H9 (cell line): ENCODE results near the gene IL1RAPL1. TPM values are rescaled to one million over a fixed set of nuclear protein-coding genes. Genes with fewer than 3 reads are reported as not detected.

Experiments used
- DNase-seq: peaks from one replicate; pipeline ENCODE4 v3.0.0-alpha.2; 2017
- H2AFZ ChIP-seq: one replicate; pipeline ENCODE4 v1.6.1; 2013; ENCODE audit warnings: mild to moderate bottlenecking, low read length, control low read depth, moderate library complexity
- H2AK5ac ChIP-seq: 2 replicates; pipeline ENCODE4 v1.6.1; 2013; ENCODE audit warnings: low read length, control low read depth, mixed read lengths; ENCODE audit not compliant: insufficient read length
- H2BK120ac ChIP-seq: one replicate; pipeline ENCODE4 v1.6.1; 2013; ENCODE audit warnings: low read depth, mild to moderate bottlenecking, low read length, control low read depth, inconsistent platforms; ENCODE audit not compliant: poor library complexity, severe bottlenecking
- H2BK12ac ChIP-seq: 2 replicates; pipeline ENCODE4 v1.6.1; 2013; ENCODE audit warnings: low read length, control low read depth, mixed read lengths, low read depth; ENCODE audit not compliant: insufficient read length
- H2BK15ac ChIP-seq: 2 replicates; pipeline ENCODE4 v1.6.1; 2013; ENCODE audit warnings: low read depth, low read length, control low read depth
- H2BK20ac ChIP-seq: one replicate; pipeline ENCODE4 v1.6.1; 2013; ENCODE audit warnings: low read depth, mild to moderate bottlenecking, low read length, control low read depth, inconsistent platforms; ENCODE audit not compliant: poor library complexity, severe bottlenecking
- H2BK5ac ChIP-seq: 2 replicates; pipeline ENCODE4 v1.6.1; 2013; ENCODE audit warnings: low read length, control low read depth, mixed read lengths; ENCODE audit not compliant: insufficient read length
- H3K14ac ChIP-seq: 2 replicates; pipeline ENCODE4 v1.6.1; 2013; ENCODE audit warnings: low read length, control low read depth; ENCODE audit not compliant: insufficient read depth
- H3K18ac ChIP-seq: 2 replicates; pipeline ENCODE4 v1.6.1; 2013; ENCODE audit warnings: low read depth, mild to moderate bottlenecking, mixed read lengths, low read length, control low read depth; ENCODE audit not compliant: insufficient read length
- H3K23ac ChIP-seq: 2 replicates; pipeline ENCODE4 v1.6.1; 2013; ENCODE audit warnings: low read length, control low read depth, mixed read lengths, low read depth; ENCODE audit not compliant: insufficient read length
- H3K23me2 ChIP-seq: 2 replicates; pipeline ENCODE4 v1.6.1; 2013; ENCODE audit warnings: low read depth, mild to moderate bottlenecking, mixed read lengths, low read length, control low read depth; ENCODE audit not compliant: insufficient read length, poor library complexity, severe bottlenecking
- H3K27ac ChIP-seq: 2 replicates; pipeline ENCODE4 v1.5.1; 2013; ENCODE audit warnings: low read length, control low read depth, mixed read lengths, low read depth; ENCODE audit not compliant: insufficient read length
- H3K27me3 ChIP-seq: 2 replicates; pipeline ENCODE4 v1.6.1; 2013; ENCODE audit warnings: low read length, control low read depth, inconsistent platforms; ENCODE audit not compliant: insufficient read depth
- H3K4ac ChIP-seq: 2 replicates; pipeline ENCODE4 v1.6.1; 2013; ENCODE audit warnings: low read depth, mild to moderate bottlenecking, control low read depth, inconsistent platforms, low read length, moderate library complexity
- H3K4me1 ChIP-seq: 2 replicates; pipeline ENCODE4 v1.6.1; 2013; ENCODE audit warnings: low read length, control low read depth, inconsistent platforms; ENCODE audit not compliant: insufficient read depth
- H3K4me2 ChIP-seq: 2 replicates; pipeline ENCODE4 v1.6.1; 2013; ENCODE audit warnings: low read length, control low read depth, mixed read lengths; ENCODE audit not compliant: insufficient read length, insufficient read depth
- H3K56ac ChIP-seq: 2 replicates; pipeline ENCODE4 v1.6.1; 2013; ENCODE audit warnings: low read depth, mild to moderate bottlenecking, mixed read lengths, low read length, control low read depth; ENCODE audit not compliant: insufficient read length
- H3K79me1 ChIP-seq: 2 replicates; pipeline ENCODE4 v1.6.1; 2013; ENCODE audit warnings: low read depth, mild to moderate bottlenecking, moderate library complexity, low read length, control low read depth, inconsistent platforms; ENCODE audit not compliant: insufficient read depth, poor library complexity, severe bottlenecking
- H3K79me2 ChIP-seq: 2 replicates; pipeline ENCODE4 v1.6.1; 2013; ENCODE audit warnings: low read length, control low read depth, inconsistent platforms; ENCODE audit not compliant: insufficient read depth
- H3K9ac ChIP-seq: 2 replicates; pipeline ENCODE4 v1.6.1; 2013; ENCODE audit warnings: low read length, control low read depth, mixed read lengths; ENCODE audit not compliant: insufficient read length; ENCODE audit errors: extremely low read depth
- H3K9me3 ChIP-seq: one replicate; pipeline ENCODE4 v1.6.1; 2013; ENCODE audit warnings: low read depth, low read length, inconsistent platforms; ENCODE audit not compliant: control insufficient read depth
- H3T11ph ChIP-seq: one replicate; pipeline ENCODE4 v1.6.1; 2013; ENCODE audit warnings: mild to moderate bottlenecking, low read length, control low read depth, inconsistent platforms
- H4K20me1 ChIP-seq: one replicate; pipeline ENCODE4 v1.6.1; 2013; ENCODE audit not compliant: control insufficient read depth, insufficient read length, insufficient read depth
- H4K5ac ChIP-seq: 2 replicates; pipeline ENCODE4 v1.6.1; 2013; ENCODE audit warnings: low read depth, mild to moderate bottlenecking, mixed read lengths, low read length, control low read depth; ENCODE audit not compliant: insufficient read length
- H4K8ac ChIP-seq: replicated peaks from 2 replicates; pipeline ENCODE4 v1.6.1; 2013; ENCODE audit warnings: low read length, control low read depth, mixed read lengths, low read depth; ENCODE audit not compliant: insufficient read length
- H4K91ac ChIP-seq: 2 replicates; pipeline ENCODE4 v1.6.1; 2013; ENCODE audit warnings: low read depth, mild to moderate bottlenecking, moderate library complexity, mixed read lengths, low read length, control low read depth; ENCODE audit not compliant: insufficient read length
- H3K27ac Mint-ChIP-seq, 3 experiments: 2 replicates in 2 of 3; 3 replicates in 1 of 3; pipeline ENCODE4 v1.8.0; 2020 to 2021; ENCODE audit warnings: mixed read lengths in 3 of 3, mild to moderate bottlenecking in 1 of 3, moderate library complexity in 1 of 3
- H3K27me3 Mint-ChIP-seq: 2 replicates; pipeline ENCODE4 v1.8.0; 2021; ENCODE audit warnings: low read depth, mild to moderate bottlenecking, moderate library complexity, mixed read lengths
- H3K36me3 Mint-ChIP-seq, 3 experiments: 2 replicates in 2 of 3; 3 replicates in 1 of 3; pipeline ENCODE4 v1.8.0; 2020 to 2021; ENCODE audit warnings: low read depth in 3 of 3, mixed read lengths in 3 of 3; ENCODE audit not compliant: insufficient read depth in 1 of 3
- H3K4me1 Mint-ChIP-seq, 2 experiments: 2 replicates each; pipeline ENCODE4 v1.8.0; 2020; ENCODE audit warnings: mixed read lengths in 2 of 2
- H3K4me3 Mint-ChIP-seq, 2 experiments: 2 replicates in 1 of 2; 3 replicates in 1 of 2; pipeline ENCODE4 v1.8.0; 2020 to 2021; ENCODE audit warnings: mild to moderate bottlenecking in 2 of 2, mixed read lengths in 2 of 2, moderate library complexity in 1 of 2
- H3K9me3 Mint-ChIP-seq, 2 experiments: 2 replicates in 1 of 2; 3 replicates in 1 of 2; pipeline ENCODE4 v1.8.0; 2020; ENCODE audit warnings: mild to moderate bottlenecking in 2 of 2, mixed read lengths in 2 of 2, moderate library complexity in 1 of 2
- total RNA-seq: library from RNA; stranded (reverse); gene quantifications from 2 replicates; pipeline ENCODE4 v1.2.1, GENCODE V29; 2021
- TF ChIP-seq, protein P1 (sequence below): fragments of 200-600 bp; sonication (generic); conservative IDR thresholded peaks from 3 replicates; pipeline ENCODE4 v1.8.0; 2021; ENCODE audit warnings: antibody characterized with exemption, mild to moderate bottlenecking

IL1RAPL1 gene
- total RNA-seq, 1 experiment from 2014 or later, result 0.31 TPM

DNA sequence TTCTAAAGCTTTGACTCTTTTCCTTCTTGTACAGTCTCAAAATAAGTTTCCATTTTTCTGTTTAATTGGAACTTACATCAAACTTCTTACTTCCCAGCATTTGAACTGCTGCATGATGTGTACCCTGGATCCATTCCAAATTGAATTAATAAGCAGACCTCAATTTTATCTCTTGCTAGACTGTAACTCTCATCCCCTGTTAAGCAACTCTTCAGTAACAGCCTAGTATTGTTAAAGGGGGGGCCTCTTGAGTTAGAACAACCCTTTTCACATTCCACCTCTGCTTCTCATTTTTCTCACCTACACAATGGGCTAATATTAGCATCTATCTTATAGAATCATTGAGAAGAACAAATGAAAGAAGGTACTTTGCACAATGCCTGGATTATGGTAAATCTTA lies 169.4 kb downstream of the IL1RAPL1 start:
- Mint-ChIP-seq H3K4me3 (no peak overlapping the region), H3K4me1 (no peaks in the 10 kb centered on the region), H3K36me3 (no peaks in the 10 kb centered on the region; a peak in 1 of 7 replicates), H3K27me3 (no peaks in the 10 kb centered on the region), H3K9me3 (peaks cover 0 to 47% of the 10 kb centered on the region in 2 experiments; a peak in 4 of 5 replicates), H3K27ac (no peak overlapping the region)
- H4K20me1 ChIP-seq, result no peaks in the 10 kb centered on the region
- no peak overlapping the region for H3K27ac ChIP-seq
- no peak overlapping the region for H3K18ac ChIP-seq
- TF ChIP-seq, protein P1, sequence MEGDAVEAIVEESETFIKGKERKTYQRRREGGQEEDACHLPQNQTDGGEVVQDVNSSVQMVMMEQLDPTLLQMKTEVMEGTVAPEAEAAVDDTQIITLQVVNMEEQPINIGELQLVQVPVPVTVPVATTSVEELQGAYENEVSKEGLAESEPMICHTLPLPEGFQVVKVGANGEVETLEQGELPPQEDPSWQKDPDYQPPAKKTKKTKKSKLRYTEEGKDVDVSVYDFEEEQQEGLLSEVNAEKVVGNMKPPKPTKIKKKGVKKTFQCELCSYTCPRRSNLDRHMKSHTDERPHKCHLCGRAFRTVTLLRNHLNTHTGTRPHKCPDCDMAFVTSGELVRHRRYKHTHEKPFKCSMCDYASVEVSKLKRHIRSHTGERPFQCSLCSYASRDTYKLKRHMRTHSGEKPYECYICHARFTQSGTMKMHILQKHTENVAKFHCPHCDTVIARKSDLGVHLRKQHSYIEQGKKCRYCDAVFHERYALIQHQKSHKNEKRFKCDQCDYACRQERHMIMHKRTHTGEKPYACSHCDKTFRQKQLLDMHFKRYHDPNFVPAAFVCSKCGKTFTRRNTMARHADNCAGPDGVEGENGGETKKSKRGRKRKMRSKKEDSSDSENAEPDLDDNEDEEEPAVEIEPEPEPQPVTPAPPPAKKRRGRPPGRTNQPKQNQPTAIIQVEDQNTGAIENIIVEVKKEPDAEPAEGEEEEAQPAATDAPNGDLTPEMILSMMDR, result no peak
- H3K4me2 ChIP-seq, result no peak overlapping the region
- no peak overlapping the region for H2BK5ac ChIP-seq
- H3K79me1 ChIP-seq, result no peaks in the 10 kb centered on the region
- H3K9ac ChIP-seq, result no peak overlapping the region
- H3K23me2 ChIP-seq, result no peaks in the 10 kb centered on the region
- H2AFZ ChIP-seq, result no peak overlapping the region
- H3K14ac ChIP-seq, result no peak overlapping the region
- H2BK120ac ChIP-seq, result no peak overlapping the region
- H2BK20ac ChIP-seq, result no peak overlapping the region
- H3K9me3 ChIP-seq, result no peaks in the 10 kb centered on the region
- H2BK15ac ChIP-seq, result no peak overlapping the region
- H3K79me2 ChIP-seq, result no peaks in the 10 kb centered on the region
- no peak overlapping the region for H3K23ac ChIP-seq
- H3K56ac ChIP-seq, result no peak overlapping the region
- no peaks in the 10 kb centered on the region for H3K27me3 ChIP-seq
- no peak for DNase-seq
- no peak overlapping the region for H4K8ac ChIP-seq
- no peaks in the 10 kb centered on the region for H3K4me1 ChIP-seq
- H3T11ph ChIP-seq, result no peak overlapping the region
- H2AK5ac ChIP-seq, result no peak overlapping the region
- H4K91ac ChIP-seq, result no peak overlapping the region
- no peak overlapping the region for H3K4ac ChIP-seq
- H4K5ac ChIP-seq, result no peak overlapping the region
- H2BK12ac ChIP-seq, result no peak overlapping the region
